Neural progenitor cell (in vitro differentiated cells): ENCODE results near the gene RNF212B. TPM values are rescaled to one million over a fixed set of nuclear protein-coding genes. Genes with fewer than 3 reads are reported as not detected.

Source experiments
- DNase-seq: peaks from one replicate; pipeline ENCODE4 v3.0.0-alpha.2; 2016; ENCODE audit warnings: low spot score
- H2AFZ ChIP-seq: fragments of 200-600 bp; sonication (generic); replicated peaks from 2 replicates; pipeline ENCODE4 v1.6.1; 2016; ENCODE audit warnings: antibody characterized with exemption
- H3F3A ChIP-seq: fragments of 200-600 bp; sonication (generic); 2 replicates; pipeline ENCODE4 v1.6.1; 2016; ENCODE audit warnings: antibody characterized with exemption, low read depth
- H3K27ac ChIP-seq: fragments of 200-600 bp; sonication (generic); 2 replicates; pipeline ENCODE4 v1.5.1; 2016; ENCODE audit warnings: mild to moderate bottlenecking
- H3K27me3 ChIP-seq: fragments of 200-600 bp; sonication (generic); 2 replicates; pipeline ENCODE4 v1.6.1; 2016; ENCODE audit warnings: mild to moderate bottlenecking, moderate library complexity
- H3K36me3 ChIP-seq: fragments of 200-600 bp; sonication (generic); 2 replicates; pipeline ENCODE4 v1.5.1; 2016
- H3K4me1 ChIP-seq: fragments of 200-600 bp; sonication (generic); 2 replicates; pipeline ENCODE4 v1.6.1; 2016; ENCODE audit warnings: mixed run types
- H3K4me2 ChIP-seq: fragments of 200-600 bp; sonication (generic); 2 replicates; pipeline ENCODE4 v1.6.1; 2016
- H3K4me3 ChIP-seq: fragments of 200-600 bp; sonication (generic); 2 replicates; pipeline ENCODE4 v1.5.1; 2016
- H3K79me2 ChIP-seq: fragments of 200-600 bp; sonication (generic); 2 replicates; pipeline ENCODE4 v1.6.1; 2016; ENCODE audit warnings: low read depth
- H3K9ac ChIP-seq: fragments of 200-600 bp; sonication (generic); 2 replicates; pipeline ENCODE4 v1.6.1; 2016
- H3K9me3 ChIP-seq: fragments of 200-600 bp; sonication (generic); 2 replicates; pipeline ENCODE4 v1.5.1; 2016; ENCODE audit warnings: low read depth
- H4K20me1 ChIP-seq: fragments of 200-600 bp; sonication (generic); 2 replicates; pipeline ENCODE4 v1.6.1; 2016; ENCODE audit warnings: low read depth
- H3K27ac Mint-ChIP-seq: 3 replicates; pipeline ENCODE4 v1.8.0; 2021; ENCODE audit warnings: mixed read lengths
- H3K27me3 Mint-ChIP-seq: 2 replicates; pipeline ENCODE4 v1.8.0; 2022; ENCODE audit warnings: low read depth, mild to moderate bottlenecking, inconsistent platforms, moderate library complexity, mixed read lengths; ENCODE audit not compliant: insufficient read depth
- H3K36me3 Mint-ChIP-seq: 3 replicates; pipeline ENCODE4 v1.8.0; 2021; ENCODE audit warnings: mixed read lengths
- H3K4me1 Mint-ChIP-seq: 3 replicates; pipeline ENCODE4 v1.8.0; 2021; ENCODE audit warnings: mixed read lengths
- H3K4me3 Mint-ChIP-seq: 3 replicates; pipeline ENCODE4 v1.8.0; 2021; ENCODE audit warnings: mild to moderate bottlenecking, moderate library complexity, mixed read lengths
- H3K9me3 Mint-ChIP-seq: 3 replicates; pipeline ENCODE4 v1.8.0; 2020; ENCODE audit warnings: mixed read lengths
- CTCF ChIP-seq: fragments of 200-600 bp; sonication (generic); IDR thresholded peaks from 2 replicates; pipeline ENCODE4 v1.5.1; 2017; ENCODE audit warnings: antibody characterized with exemption, mild to moderate bottlenecking
- EZH2 ChIP-seq: fragments of 200-600 bp; sonication (generic); IDR thresholded peaks from 2 replicates; pipeline ENCODE4 v1.6.1; 2017; ENCODE audit warnings: antibody characterized with exemption, mild to moderate bottlenecking, moderate library complexity
- EZH2phosphoT487 ChIP-seq: fragments of 200-600 bp; sonication (generic); IDR thresholded peaks from 2 replicates; pipeline ENCODE4 v1.6.1; 2017; ENCODE audit warnings: antibody characterized with exemption
- total RNA-seq: library from RNA; depleted of rRNA; stranded (reverse); fragments of >200 nt; gene quantifications from 2 replicates; pipeline ENCODE4 v1.2.3, GENCODE V29; 2015; ENCODE audit warnings: low replicate concordance

The RNF212B gene
- total RNA-seq, 1 donor from 2014 or later, result not detected

- TF ChIP-seq CTCF (no peak), EZH2phosphoT487 (no peak), EZH2 (no peak)
- H3K27me3 Mint-ChIP-seq, result peaks cover 2% of the 10 kb centered on the region
- H3K4me2 ChIP-seq, result no peak overlapping the region
Measured at GRCh38 chr14:23248601-23249000, 10.9 kb downstream of the RNF212B start.

GRCh38 chr14:23249824-23250223 lies 12.1 kb downstream of the RNF212B start:
- no peak overlapping the region for H3K9ac ChIP-seq
- TF ChIP-seq EZH2 (no peak), EZH2phosphoT487 (no peak), CTCF (no peak)
- H3K27ac Mint-ChIP-seq, result no peak overlapping the region
- DNase-seq, result no peak
- no peaks in the 10 kb centered on the region for H3K36me3 ChIP-seq
- no peaks in the 10 kb centered on the region for H3K27me3 ChIP-seq
- H3K9me3 ChIP-seq, result no peaks in the 10 kb centered on the region
- H3K79me2 ChIP-seq, result no peaks in the 10 kb centered on the region
- no peak overlapping the region for H3K4me2 ChIP-seq
- H3K9me3 Mint-ChIP-seq, result no peaks in the 10 kb centered on the region
- H3K36me3 Mint-ChIP-seq, result no peaks in the 10 kb centered on the region
- no peak overlapping the region for H3K27ac ChIP-seq
- H2AFZ ChIP-seq, result no peak overlapping the region
- H3F3A ChIP-seq, result peaks cover 4% of the 10 kb centered on the region
- no peak overlapping the region for H3K4me3 ChIP-seq
- peaks cover 2% of the 10 kb centered on the region for H3K4me1 Mint-ChIP-seq
- no peaks in the 10 kb centered on the region for H4K20me1 ChIP-seq
- no peak overlapping the region for H3K4me3 Mint-ChIP-seq
- H3K27me3 Mint-ChIP-seq, result peaks cover 2% of the 10 kb centered on the region
- H3K4me1 ChIP-seq, result no peaks in the 10 kb centered on the region

More at GRCh38 chr14:23248601-23249000, 10.9 kb downstream of the RNF212B start:
- Histone ChIP-seq H3K9me3 (no peaks in the 10 kb centered on the region), H3K27ac (no peak overlapping the region), H3K79me2 (no peaks in the 10 kb centered on the region), H3K4me1 (no peaks in the 10 kb centered on the region), H4K20me1 (no peaks in the 10 kb centered on the region), H3K36me3 (no peaks in the 10 kb centered on the region), H2AFZ (no peak overlapping the region), H3F3A (no peaks in the 10 kb centered on the region), H3K9ac (no peak overlapping the region), H3K27me3 (no peaks in the 10 kb centered on the region), H3K4me3 (no peak overlapping the region)
- no peaks in the 10 kb centered on the region for H3K9me3 Mint-ChIP-seq
- peaks cover 2% of the 10 kb centered on the region for H3K4me1 Mint-ChIP-seq
- H3K36me3 Mint-ChIP-seq, result no peaks in the 10 kb centered on the region
- H3K4me3 Mint-ChIP-seq, result no peak overlapping the region
- DNase-seq, result no peak
- H3K27ac Mint-ChIP-seq, result no peak overlapping the region

GRCh38 chr14:23252006-23252405 lies 14.3 kb downstream of the RNF212B start:
- Histone ChIP-seq H3K36me3 (no peaks in the 10 kb centered on the region), H3K9ac (no peak overlapping the region), H3K27me3 (no peaks in the 10 kb centered on the region), H4K20me1 (no peaks in the 10 kb centered on the region), H3K4me3 (no peak overlapping the region), H3K79me2 (no peaks in the 10 kb centered on the region), H3K4me2 (no peak overlapping the region), H3K9me3 (no peaks in the 10 kb centered on the region), H2AFZ (no peak overlapping the region), H3K27ac (no peak overlapping the region), H3F3A (peaks cover 5% of the 10 kb centered on the region), H3K4me1 (no peaks in the 10 kb centered on the region)
- Mint-ChIP-seq H3K36me3 (no peaks in the 10 kb centered on the region), H3K27me3 (peaks cover 2% of the 10 kb centered on the region), H3K9me3 (no peaks in the 10 kb centered on the region), H3K4me3 (no peak overlapping the region), H3K27ac (no peak overlapping the region), H3K4me1 (peaks cover 2% of the 10 kb centered on the region)
- no peak for TF ChIP-seq CTCF
- TF ChIP-seq EZH2, result no peak
- no peak for TF ChIP-seq EZH2phosphoT487
- DNase-seq, result no peak
